ENCODE measurements around the gene JADE2. TPM values are rescaled to one million over a fixed set of nuclear protein-coding genes. Genes with fewer than 3 reads are reported as not detected.
"Not testable (repeated sequence)": the region's sequence is repeated elsewhere in the genome, so short reads cannot be mapped to it uniquely, and the experiment has no call there.

Gene JADE2
- total RNA-seq, 1 donor from 2014 or later, result 2.1 TPM

DNA sequence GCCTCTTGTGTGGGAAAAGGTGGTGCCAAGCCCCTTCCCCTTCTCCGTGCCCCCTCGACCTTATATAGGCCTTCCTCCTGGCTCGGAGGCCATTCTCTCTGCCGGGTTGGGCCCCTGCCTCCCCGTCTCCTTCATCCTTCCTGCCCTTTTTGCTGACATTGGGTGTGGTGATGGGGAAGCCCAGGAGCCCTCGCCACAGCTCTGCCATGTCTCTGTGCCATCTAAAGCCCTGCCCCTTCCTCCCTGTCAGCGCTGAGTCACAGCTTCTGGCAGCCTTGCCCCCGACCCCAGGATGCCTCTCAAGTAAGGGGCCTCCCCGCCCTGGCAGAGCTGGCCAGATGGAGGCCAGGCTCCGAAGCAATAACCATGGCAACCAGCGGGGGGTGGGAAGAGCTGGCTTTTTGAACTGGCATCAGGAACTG lies 30.4 kb downstream of the JADE2 start:
- peak; percentile 67 for DNase-seq
- Mint-ChIP-seq H3K9me3 (ENCODE audit: unreplicated experiment) (peaks cover 2% of the 10 kb centered on the region), H3K27ac (ENCODE audit: unreplicated experiment) (no peak overlapping the region), H3K4me1 (ENCODE audit: low read depth, unreplicated experiment) (peaks cover 7% of the 10 kb centered on the region), H3K4me3 (ENCODE audit: unreplicated experiment) (no peak overlapping the region), H3K27me3 (ENCODE audit: unreplicated experiment) (peaks cover 8% of the 10 kb centered on the region), H3K36me3 (ENCODE audit: unreplicated experiment) (no peaks in the 10 kb centered on the region)
- TF ChIP-seq, protein P1, sequence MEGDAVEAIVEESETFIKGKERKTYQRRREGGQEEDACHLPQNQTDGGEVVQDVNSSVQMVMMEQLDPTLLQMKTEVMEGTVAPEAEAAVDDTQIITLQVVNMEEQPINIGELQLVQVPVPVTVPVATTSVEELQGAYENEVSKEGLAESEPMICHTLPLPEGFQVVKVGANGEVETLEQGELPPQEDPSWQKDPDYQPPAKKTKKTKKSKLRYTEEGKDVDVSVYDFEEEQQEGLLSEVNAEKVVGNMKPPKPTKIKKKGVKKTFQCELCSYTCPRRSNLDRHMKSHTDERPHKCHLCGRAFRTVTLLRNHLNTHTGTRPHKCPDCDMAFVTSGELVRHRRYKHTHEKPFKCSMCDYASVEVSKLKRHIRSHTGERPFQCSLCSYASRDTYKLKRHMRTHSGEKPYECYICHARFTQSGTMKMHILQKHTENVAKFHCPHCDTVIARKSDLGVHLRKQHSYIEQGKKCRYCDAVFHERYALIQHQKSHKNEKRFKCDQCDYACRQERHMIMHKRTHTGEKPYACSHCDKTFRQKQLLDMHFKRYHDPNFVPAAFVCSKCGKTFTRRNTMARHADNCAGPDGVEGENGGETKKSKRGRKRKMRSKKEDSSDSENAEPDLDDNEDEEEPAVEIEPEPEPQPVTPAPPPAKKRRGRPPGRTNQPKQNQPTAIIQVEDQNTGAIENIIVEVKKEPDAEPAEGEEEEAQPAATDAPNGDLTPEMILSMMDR (IDR thresholded peaks at IDR 0.05; ENCODE audit: partially characterized antibody, unreplicated experiment), result no peak

DNA sequence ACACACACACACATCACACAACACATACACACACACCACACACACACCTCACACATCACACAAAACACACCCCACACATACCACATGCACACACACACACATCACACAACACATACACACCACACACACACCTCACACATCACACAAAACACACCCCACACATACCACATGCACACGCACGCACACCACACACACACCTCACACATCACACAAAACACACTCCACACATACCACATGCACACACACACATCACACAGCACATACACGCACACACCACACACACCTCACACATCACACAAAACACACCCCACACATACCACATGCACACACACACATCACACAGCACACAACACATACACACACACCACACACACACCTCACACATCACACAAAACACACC lies 31.1 kb downstream of the JADE2 start:
- Mint-ChIP-seq H3K4me3 (ENCODE audit: unreplicated experiment) (peak overlapping the region; percentile 30), H3K27ac (ENCODE audit: unreplicated experiment) (peak overlapping the region; percentile 53)
- not testable (repeated sequence) for H3K4me1 Mint-ChIP-seq (ENCODE audit: low read depth, unreplicated experiment); H3K36me3 Mint-ChIP-seq (ENCODE audit: unreplicated experiment); H3K27me3 Mint-ChIP-seq (ENCODE audit: unreplicated experiment); DNase-seq; H3K9me3 Mint-ChIP-seq (ENCODE audit: unreplicated experiment)

DNA sequence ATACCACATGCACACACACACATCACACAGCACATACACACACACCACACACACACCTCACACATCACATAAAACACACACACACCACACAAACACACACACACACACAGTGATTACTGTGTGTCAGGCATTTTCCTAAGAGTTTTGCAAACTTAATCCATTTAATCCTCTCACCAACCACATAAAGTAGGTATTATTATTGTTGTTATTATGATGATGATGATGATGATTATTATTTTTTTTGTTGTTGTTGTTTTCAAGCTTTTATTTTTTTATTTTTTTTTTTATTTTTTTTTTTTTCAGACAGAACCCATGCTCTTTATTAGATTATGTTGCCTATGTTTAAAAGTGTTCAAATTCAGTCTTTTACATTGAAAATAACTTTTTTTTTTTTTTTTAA lies 31.5 kb downstream of the JADE2 start:
- Mint-ChIP-seq H3K9me3 (ENCODE audit: unreplicated experiment) (peaks cover 2% of the 10 kb centered on the region), H3K27ac (ENCODE audit: unreplicated experiment) (peak overlapping the region; percentile 53), H3K36me3 (ENCODE audit: unreplicated experiment) (no peaks in the 10 kb centered on the region), H3K27me3 (ENCODE audit: unreplicated experiment) (peaks cover 8% of the 10 kb centered on the region), H3K4me1 (ENCODE audit: low read depth, unreplicated experiment) (peaks cover 7% of the 10 kb centered on the region), H3K4me3 (ENCODE audit: unreplicated experiment) (peak overlapping the region; percentile 30)
- TF ChIP-seq, protein P1 (IDR thresholded peaks at IDR 0.05; ENCODE audit: partially characterized antibody, unreplicated experiment), result no peak
- no peak for DNase-seq

DNA sequence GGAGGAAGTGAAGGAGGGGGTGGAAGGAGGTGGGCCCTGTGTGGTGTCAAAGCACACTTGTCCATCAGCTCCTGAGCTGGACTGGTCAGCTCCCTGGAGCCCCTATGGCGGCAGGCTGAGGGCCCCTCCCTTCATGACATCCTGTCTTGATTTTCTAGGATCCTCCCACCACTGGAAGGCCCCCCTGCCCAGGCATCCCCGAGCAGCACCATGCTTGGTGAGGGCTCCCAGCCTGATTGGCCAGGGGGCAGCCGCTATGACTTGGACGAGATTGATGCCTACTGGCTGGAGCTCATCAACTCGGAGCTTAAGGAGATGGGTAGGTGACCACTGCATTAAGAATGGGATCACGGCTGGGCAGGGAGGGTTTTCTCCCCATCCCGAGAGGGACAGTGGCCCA lies 34.2 kb downstream of the JADE2 start:
- Mint-ChIP-seq H3K9me3 (ENCODE audit: unreplicated experiment) (peaks cover 2% of the 10 kb centered on the region), H3K36me3 (ENCODE audit: unreplicated experiment) (no peaks in the 10 kb centered on the region), H3K4me1 (ENCODE audit: low read depth, unreplicated experiment) (peaks cover 7% of the 10 kb centered on the region), H3K27me3 (ENCODE audit: unreplicated experiment) (peaks cover 10% of the 10 kb centered on the region), H3K4me3 (ENCODE audit: unreplicated experiment) (no peak overlapping the region), H3K27ac (ENCODE audit: unreplicated experiment) (no peak overlapping the region)
- no peak for DNase-seq
- TF ChIP-seq, protein P1 (IDR thresholded peaks at IDR 0.05; ENCODE audit: partially characterized antibody, unreplicated experiment), result no peak

DNA sequence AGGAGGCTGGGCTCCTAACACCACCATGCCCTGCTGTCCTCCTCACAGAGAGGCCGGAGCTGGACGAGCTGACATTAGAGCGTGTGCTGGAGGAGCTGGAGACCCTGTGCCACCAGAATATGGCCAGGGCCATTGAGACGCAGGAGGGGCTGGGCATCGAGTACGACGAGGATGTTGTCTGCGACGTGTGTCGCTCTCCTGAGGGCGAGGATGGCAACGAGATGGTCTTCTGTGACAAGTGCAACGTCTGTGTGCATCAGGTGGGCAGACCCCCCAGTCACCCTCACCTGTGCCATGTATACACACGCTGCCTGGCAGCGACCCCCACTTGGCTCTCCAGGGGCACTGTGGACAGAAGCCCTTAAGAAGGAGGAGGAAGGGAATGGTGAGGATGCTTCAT lies 35.2 kb downstream of the JADE2 start:
- H3K27me3 Mint-ChIP-seq (ENCODE audit: unreplicated experiment), result peaks cover 10% of the 10 kb centered on the region
- TF ChIP-seq, protein P1 (IDR thresholded peaks at IDR 0.05; ENCODE audit: partially characterized antibody, unreplicated experiment), result no peak
- no peaks in the 10 kb centered on the region for H3K36me3 Mint-ChIP-seq (ENCODE audit: unreplicated experiment)
- H3K9me3 Mint-ChIP-seq (ENCODE audit: unreplicated experiment), result peaks cover 2% of the 10 kb centered on the region
- no peak for DNase-seq
- H3K4me3 Mint-ChIP-seq (ENCODE audit: unreplicated experiment), result no peak overlapping the region
- H3K4me1 Mint-ChIP-seq (ENCODE audit: low read depth, unreplicated experiment), result peaks cover 5% of the 10 kb centered on the region
- no peak overlapping the region for H3K27ac Mint-ChIP-seq (ENCODE audit: unreplicated experiment)

Measured in glutamatergic neuron (in vitro differentiated cells).